ENCODE measurements around the gene STUB1.

DNA sequence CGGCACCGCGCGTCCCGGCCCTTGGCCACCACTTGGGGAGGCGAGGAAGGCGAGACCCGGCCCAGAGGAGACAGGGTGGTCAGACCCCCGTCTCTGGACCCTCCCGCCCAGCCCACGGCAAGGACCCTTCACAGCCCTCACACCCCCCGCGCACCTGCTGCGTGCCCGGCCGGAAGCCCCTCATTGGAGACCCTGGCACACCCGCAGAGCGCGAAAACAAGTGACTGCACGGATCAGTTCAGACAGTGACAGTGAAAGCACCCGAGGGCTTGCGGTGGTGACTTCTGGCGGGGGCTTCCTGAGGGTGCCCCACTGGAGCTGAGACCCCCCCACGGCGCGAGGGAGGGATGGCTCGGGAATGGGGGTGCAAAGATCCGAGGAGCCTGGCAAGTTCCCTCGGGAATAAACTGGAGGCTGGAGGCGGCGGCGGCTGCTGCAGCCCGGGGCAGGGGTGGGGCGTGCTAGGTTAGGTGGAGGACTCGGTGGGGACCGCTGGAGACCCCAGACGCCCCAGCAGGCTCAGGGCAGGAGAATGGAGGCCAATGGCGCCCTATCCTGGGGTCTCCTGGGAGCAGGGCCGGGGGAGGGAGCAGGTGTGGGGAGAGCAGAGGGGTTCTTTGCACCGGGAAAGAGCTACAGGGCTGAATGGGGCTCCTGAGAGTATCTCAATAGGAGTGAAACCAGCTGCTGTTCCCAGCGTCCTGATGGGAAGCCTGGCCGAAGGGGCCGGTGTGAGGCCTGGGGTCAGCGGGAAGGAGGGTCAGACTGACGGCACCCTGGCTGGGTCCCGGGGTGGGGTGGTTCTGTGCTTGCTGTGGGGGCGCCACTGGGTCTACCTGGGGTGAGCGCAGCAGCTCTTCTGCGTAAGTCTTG is 26.2 kb downstream of the STUB1 start:
- TF ChIP-seq CTCF (IDR thresholded peaks at IDR 0.05) (no peak), POLR2A (IDR thresholded peaks at IDR 0.05) (no peak)
